Measurements from ENCODE around the gene SLC6A17. TPM values are rescaled to one million over a fixed set of nuclear protein-coding genes. Genes with fewer than 3 reads are reported as not detected.
A peak's percentile ranks its signal among the peaks of the same experiment; 100 is the strongest.

The SLC6A17 gene
- total RNA-seq, 2 donors from 2014 or later, result 0.14 TPM

DNA sequence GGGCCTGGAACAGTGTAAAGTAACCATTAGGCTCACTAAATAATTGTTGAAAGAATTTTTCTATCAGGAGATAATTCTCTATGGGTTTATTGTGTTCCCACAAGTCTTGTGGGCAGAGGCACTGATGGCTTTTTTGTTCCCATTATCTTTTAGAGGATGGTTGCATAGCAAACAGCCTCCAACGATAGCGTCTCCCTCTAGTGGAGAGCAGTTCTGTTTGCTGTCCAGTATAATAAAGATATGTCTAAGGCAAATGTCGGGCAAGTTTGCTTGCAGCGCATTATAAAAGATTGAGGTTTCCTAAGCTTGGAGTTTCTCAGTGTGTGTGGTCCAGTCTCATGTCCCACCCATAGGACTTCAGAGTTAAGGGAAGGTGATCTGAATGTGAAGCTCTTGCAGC, 1.3 kb upstream of the SLC6A17 start:
- Histone ChIP-seq H3K4me1 (ENCODE audit: control insufficient read depth in 1 of 2, low read depth in 2 of 2) (peaks cover 5 to 15% of the 10 kb centered on the region in 2 donors), H3K27ac (no peak overlapping the region), H3K4me3 (no peak overlapping the region), H3K36me3 (no peaks in the 10 kb centered on the region), H3K9me3 (no peaks in the 10 kb centered on the region), H3K27me3 (replicated peaks; ENCODE audit: insufficient read depth) (no peaks in the 10 kb centered on the region)
- DNase-seq (ENCODE audit: low spot score), result no peak
- TF ChIP-seq, protein P1, sequence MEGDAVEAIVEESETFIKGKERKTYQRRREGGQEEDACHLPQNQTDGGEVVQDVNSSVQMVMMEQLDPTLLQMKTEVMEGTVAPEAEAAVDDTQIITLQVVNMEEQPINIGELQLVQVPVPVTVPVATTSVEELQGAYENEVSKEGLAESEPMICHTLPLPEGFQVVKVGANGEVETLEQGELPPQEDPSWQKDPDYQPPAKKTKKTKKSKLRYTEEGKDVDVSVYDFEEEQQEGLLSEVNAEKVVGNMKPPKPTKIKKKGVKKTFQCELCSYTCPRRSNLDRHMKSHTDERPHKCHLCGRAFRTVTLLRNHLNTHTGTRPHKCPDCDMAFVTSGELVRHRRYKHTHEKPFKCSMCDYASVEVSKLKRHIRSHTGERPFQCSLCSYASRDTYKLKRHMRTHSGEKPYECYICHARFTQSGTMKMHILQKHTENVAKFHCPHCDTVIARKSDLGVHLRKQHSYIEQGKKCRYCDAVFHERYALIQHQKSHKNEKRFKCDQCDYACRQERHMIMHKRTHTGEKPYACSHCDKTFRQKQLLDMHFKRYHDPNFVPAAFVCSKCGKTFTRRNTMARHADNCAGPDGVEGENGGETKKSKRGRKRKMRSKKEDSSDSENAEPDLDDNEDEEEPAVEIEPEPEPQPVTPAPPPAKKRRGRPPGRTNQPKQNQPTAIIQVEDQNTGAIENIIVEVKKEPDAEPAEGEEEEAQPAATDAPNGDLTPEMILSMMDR (IDR thresholded peaks at IDR 0.05), result no peak
- ATAC-seq (ENCODE audit: insufficient number of reproducible peaks, low FRiP score, low read depth), result no peak

DNA sequence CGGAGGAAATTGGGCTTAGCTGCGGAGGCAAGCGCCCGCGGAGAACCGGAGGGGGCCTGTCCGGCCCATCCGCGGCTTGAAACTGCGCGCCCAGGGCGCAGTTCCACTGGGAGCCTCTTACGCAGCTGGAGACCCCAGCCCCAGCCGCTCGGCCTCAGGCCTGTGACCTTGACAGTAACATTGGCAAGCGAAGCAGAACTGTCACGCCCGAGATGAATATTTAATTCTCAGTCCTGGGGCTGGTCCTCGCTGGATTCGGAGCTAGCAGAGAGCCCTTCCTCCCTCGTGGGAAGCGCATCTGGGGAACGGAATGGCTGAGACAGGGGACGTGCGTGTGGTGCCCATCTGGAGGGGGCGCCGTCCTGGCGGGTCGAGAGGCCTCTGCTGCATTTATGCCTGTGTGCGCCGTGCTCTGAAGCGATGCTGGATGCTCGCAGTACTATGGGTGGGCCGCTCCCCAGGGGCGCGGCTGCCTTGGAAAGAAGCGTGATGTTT, 928 bp downstream of the SLC6A17 start:
- Histone ChIP-seq H3K27me3 (replicated peaks; ENCODE audit: insufficient read depth) (no peaks in the 10 kb centered on the region), H3K36me3 (no peaks in the 10 kb centered on the region), H3K4me3 (peak overlapping the region; percentile 57), H3K27ac (no peak overlapping the region), H3K9me3 (no peaks in the 10 kb centered on the region), H3K4me1 (ENCODE audit: control insufficient read depth in 1 of 2, low read depth in 2 of 2) (peaks cover 5 to 15% of the 10 kb centered on the region in 2 donors)
- DNase-seq (ENCODE audit: low spot score), result no peak
- ATAC-seq (ENCODE audit: insufficient number of reproducible peaks, low FRiP score, low read depth), result no peak
- TF ChIP-seq, protein P1 (IDR thresholded peaks at IDR 0.05), result no peak

DNA sequence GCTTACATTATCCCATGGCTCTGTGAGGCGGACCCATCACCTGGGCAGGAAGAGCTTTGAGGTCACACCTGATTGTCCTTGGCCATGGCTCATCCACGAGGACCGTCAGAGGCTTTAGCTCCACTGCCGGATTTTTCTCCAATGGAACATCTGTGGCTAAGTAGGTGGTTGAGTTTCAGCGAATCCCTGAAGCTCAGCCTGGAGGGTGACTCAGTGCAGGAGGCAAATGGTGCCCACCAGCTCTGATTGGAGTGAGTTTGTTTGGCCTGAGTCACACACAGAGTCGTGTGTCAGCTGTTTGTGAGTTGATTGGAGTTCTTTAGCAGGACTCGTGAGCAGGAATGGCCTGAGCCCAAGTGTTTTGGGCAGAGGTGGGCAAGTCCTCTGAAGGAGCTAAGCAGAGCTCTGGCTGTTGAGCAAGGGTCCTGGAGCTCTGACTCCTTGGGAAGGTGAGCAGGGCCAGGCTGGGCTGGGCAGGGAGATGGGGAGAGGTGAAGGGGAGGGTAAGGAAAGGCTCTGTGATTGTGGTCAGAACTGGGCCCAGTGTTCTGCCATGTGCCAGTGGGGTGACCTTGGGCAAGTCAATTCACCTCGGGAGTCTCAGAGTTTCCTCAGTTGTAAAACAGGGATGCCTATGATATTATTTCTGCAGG, 2.0 kb downstream of the SLC6A17 start:
- no peaks in the 10 kb centered on the region for H3K9me3 ChIP-seq
- no peak overlapping the region for H3K4me3 ChIP-seq
- no peaks in the 10 kb centered on the region for H3K36me3 ChIP-seq
- TF ChIP-seq, protein P1 (IDR thresholded peaks at IDR 0.05), result no peak
- no peak overlapping the region for H3K27ac ChIP-seq
- ATAC-seq (ENCODE audit: insufficient number of reproducible peaks, low FRiP score, low read depth) (no peak), DNase-seq (ENCODE audit: low spot score) (no peak)
- no peaks in the 10 kb centered on the region for H3K27me3 ChIP-seq (replicated peaks; ENCODE audit: insufficient read depth)
- peaks cover 5 to 15% of the 10 kb centered on the region in 2 donors for H3K4me1 ChIP-seq (ENCODE audit: control insufficient read depth in 1 of 2, low read depth in 2 of 2)

DNA sequence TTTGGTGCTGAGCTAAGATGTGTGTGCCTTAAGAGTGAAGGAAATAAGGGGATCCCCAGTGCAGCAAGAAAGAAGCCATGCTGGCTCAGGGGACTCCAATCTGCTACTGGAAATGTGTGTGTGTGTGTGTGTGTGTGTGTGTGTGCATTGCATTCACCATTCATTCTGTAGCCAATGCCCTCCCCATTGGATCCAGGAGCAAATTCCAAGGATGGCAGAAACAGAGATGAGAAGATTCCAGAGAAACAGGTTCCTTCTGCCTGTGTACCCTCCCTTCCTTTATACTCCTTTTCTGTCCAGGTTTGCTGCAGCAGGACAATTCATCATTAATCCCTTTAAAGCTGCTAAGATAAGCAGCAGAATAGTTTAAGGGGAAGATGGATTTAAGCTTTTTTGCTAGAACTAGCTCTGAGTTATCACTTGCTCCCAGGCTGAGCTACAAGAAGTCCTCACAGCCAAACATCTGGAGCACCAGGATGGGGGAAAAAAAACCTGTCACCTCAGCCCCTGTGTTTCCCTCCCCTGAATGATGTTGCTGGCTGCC, 3.2 kb downstream of the SLC6A17 start:
- no peaks in the 10 kb centered on the region for H3K9me3 ChIP-seq
- no peak for DNase-seq (ENCODE audit: low spot score)
- no peaks in the 10 kb centered on the region for H3K27me3 ChIP-seq (replicated peaks; ENCODE audit: insufficient read depth)
- no peaks in the 10 kb centered on the region for H3K36me3 ChIP-seq
- TF ChIP-seq, protein P1 (IDR thresholded peaks at IDR 0.05), result no peak
- no peak overlapping the region for H3K27ac ChIP-seq
- ATAC-seq (ENCODE audit: insufficient number of reproducible peaks, low FRiP score, low read depth), result no peak
- peaks cover 5 to 15% of the 10 kb centered on the region in 2 donors for H3K4me1 ChIP-seq (ENCODE audit: control insufficient read depth in 1 of 2, low read depth in 2 of 2)
- H3K4me3 ChIP-seq, result no peak overlapping the region

DNA sequence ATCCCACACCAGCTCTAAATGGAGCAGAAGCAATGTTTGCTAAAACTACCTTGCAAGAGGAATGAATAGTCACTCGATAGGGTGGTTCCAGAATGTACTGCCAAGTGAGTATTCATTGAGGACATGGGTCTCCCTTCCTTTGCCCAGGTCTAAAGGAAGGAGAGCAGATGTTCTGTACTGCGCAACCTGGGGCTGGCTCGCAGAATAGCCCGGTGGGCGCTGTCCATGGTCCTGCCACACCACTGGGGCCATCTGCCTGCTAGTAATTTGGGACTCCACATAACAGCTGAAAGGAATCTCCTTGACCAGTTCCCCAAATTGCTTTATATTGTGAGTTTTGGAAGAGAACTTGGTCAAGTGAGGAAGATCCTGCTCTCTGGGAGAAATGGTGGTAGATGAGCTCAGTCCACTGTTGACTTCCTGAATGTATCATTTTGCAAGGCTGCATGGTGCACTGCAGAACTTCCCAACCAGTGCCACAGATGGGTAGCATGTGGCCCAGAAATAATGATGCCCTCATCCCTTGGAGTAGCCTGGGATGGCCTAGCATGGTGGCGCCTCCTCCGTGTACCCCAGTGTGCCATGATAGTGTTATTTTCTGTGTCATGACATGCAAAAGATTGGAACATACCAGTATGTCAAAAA, 5.7 kb downstream of the SLC6A17 start:
- no peaks in the 10 kb centered on the region for H3K27me3 ChIP-seq (replicated peaks; ENCODE audit: insufficient read depth)

More for the DNA sequence above, 5.7 kb downstream of the SLC6A17 start:
- H3K27ac ChIP-seq, result no peak overlapping the region
- no peak overlapping the region for H3K4me3 ChIP-seq
- no peak for DNase-seq (ENCODE audit: low spot score)
- peaks cover 3 to 6% of the 10 kb centered on the region in 2 donors for H3K4me1 ChIP-seq (ENCODE audit: control insufficient read depth in 1 of 2, low read depth in 2 of 2)
- H3K36me3 ChIP-seq, result no peaks in the 10 kb centered on the region
- no peaks in the 10 kb centered on the region for H3K9me3 ChIP-seq
- TF ChIP-seq, protein P1 (IDR thresholded peaks at IDR 0.05), result no peak
- no peak for ATAC-seq (ENCODE audit: insufficient number of reproducible peaks, low FRiP score, low read depth)

All from thoracic aorta (tissue), 2 donors.